Mesendoderm (in vitro differentiated cells): ENCODE data around the gene PIRT.

Source experiments
- DNase-seq: peaks from one replicate; pipeline ENCODE4 v3.0.0; 2013
- H2AK5ac ChIP-seq: 2 replicates; pipeline ENCODE4 v1.6.1; 2013; ENCODE audit warnings: low read length, inconsistent platforms
- H2BK120ac ChIP-seq: 2 replicates; pipeline ENCODE4 v1.6.1; 2013; ENCODE audit warnings: low read depth, mild to moderate bottlenecking, low read length, moderate library complexity, mixed read lengths
- H2BK15ac ChIP-seq: replicated peaks from 2 replicates; pipeline ENCODE4 v1.6.1; 2013; ENCODE audit warnings: low read depth, mild to moderate bottlenecking, moderate library complexity
- H2BK5ac ChIP-seq: 2 replicates; pipeline ENCODE4 v1.6.1; 2013; ENCODE audit warnings: low read length, inconsistent platforms
- H3K18ac ChIP-seq: 2 replicates; pipeline ENCODE4 v1.6.1; 2013; ENCODE audit warnings: mild to moderate bottlenecking, low read length, mixed read lengths
- H3K23ac ChIP-seq: one replicate; pipeline ENCODE4 v1.6.1; 2013; ENCODE audit warnings: low read length
- H3K27ac ChIP-seq: 2 replicates; pipeline ENCODE4 v1.5.1; 2013; ENCODE audit warnings: low read depth, mild to moderate bottlenecking, inconsistent platforms, low read length, moderate library complexity
- H3K27me3 ChIP-seq: 2 replicates; pipeline ENCODE4 v1.6.1; 2013; ENCODE audit warnings: low read length, control low read depth, mild to moderate bottlenecking, inconsistent platforms; ENCODE audit not compliant: insufficient read depth, poor library complexity
- H3K36me3 ChIP-seq: 2 replicates; pipeline ENCODE4 v1.6.1; 2013; ENCODE audit warnings: low read length, inconsistent platforms; ENCODE audit not compliant: control insufficient read depth, insufficient read depth
- H3K4ac ChIP-seq: one replicate; pipeline ENCODE4 v1.6.1; 2013; ENCODE audit warnings: low read depth, mild to moderate bottlenecking, low read length, moderate library complexity
- H3K4me1 ChIP-seq: 2 replicates; pipeline ENCODE4 v1.6.1; 2013; ENCODE audit warnings: low read depth, low read length, inconsistent platforms; ENCODE audit not compliant: control insufficient read depth
- H3K4me2 ChIP-seq: 2 replicates; pipeline ENCODE4 v1.6.1; 2013; ENCODE audit warnings: low read length
- H3K4me3 ChIP-seq: 2 replicates; pipeline ENCODE4 v1.5.1; 2013; ENCODE audit warnings: mild to moderate bottlenecking, low read length
- H3K56ac ChIP-seq: one replicate; pipeline ENCODE4 v1.6.1; 2013; ENCODE audit warnings: low read length
- H3K79me1 ChIP-seq: 2 replicates; pipeline ENCODE4 v1.6.1; 2013; ENCODE audit warnings: low read length, inconsistent platforms
- H3K79me2 ChIP-seq: 2 replicates; pipeline ENCODE4 v1.6.1; 2013; ENCODE audit warnings: mild to moderate bottlenecking, low read length; ENCODE audit not compliant: control insufficient read depth, insufficient read depth
- H3K9ac ChIP-seq: 2 replicates; pipeline ENCODE4 v1.6.1; 2013; ENCODE audit warnings: low read length, inconsistent platforms
- H4K5ac ChIP-seq: one replicate; pipeline ENCODE4 v1.6.1; 2013; ENCODE audit warnings: low read length
- H4K8ac ChIP-seq: one replicate; pipeline ENCODE4 v1.6.1; 2013; ENCODE audit warnings: low read depth, mild to moderate bottlenecking, control low read depth, low read length, moderate library complexity
- WGBS: extraction: QIAGEN DNeasy Blood & Tissue Kit; methylation state at CpG from one replicate; pipeline ENCODE4 v1.1.7; 2013; ENCODE audit warnings: low lambda C conversion rate, missing lambda C conversion rate; ENCODE audit not compliant: insufficient coverage; ENCODE audit errors: extremely low coverage; 5-methylcytosine and 5-hydroxymethylcytosine counted together

Gene PIRT

DNA sequence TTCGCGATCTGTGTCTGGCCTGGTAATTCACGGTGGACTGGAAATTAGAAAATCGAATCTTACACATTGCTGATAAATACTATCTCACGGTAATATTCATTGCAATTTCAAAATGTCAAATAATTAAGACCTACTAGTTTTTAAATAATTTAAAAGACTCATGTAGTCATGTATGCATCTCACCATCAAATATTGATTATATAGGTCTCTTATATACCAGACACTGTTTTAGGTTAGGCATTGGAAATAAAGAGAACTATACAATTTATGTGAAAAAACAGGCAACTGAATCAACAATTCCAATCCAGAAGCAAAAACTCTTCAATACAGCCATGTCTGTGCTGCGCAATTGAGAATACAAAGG lies 7.5 kb upstream of the PIRT start:
- H3K4ac ChIP-seq = no peak overlapping the region
- H3K36me3 ChIP-seq = no peaks in the 10 kb centered on the region
- H2AK5ac ChIP-seq = no peak overlapping the region
- H2BK15ac ChIP-seq = no peak overlapping the region
- H4K5ac ChIP-seq = no peak overlapping the region
- WGBS = no CpG with 5 or more reads among the region's 6 CpGs
- H3K27me3 ChIP-seq = no peaks in the 10 kb centered on the region
- H4K8ac ChIP-seq = no peak overlapping the region
- no peak overlapping the region for H2BK5ac ChIP-seq
- H3K9ac ChIP-seq = no peak overlapping the region
- H2BK120ac ChIP-seq = no peak overlapping the region
- peaks cover 7% of the 10 kb centered on the region for H3K4me1 ChIP-seq
- H3K56ac ChIP-seq = no peak overlapping the region
- H3K23ac ChIP-seq = no peak overlapping the region
- no peak overlapping the region for H3K18ac ChIP-seq
- DNase-seq = no peak
- H3K27ac ChIP-seq = no peak overlapping the region
- no peak overlapping the region for H3K4me3 ChIP-seq
- no peaks in the 10 kb centered on the region for H3K79me1 ChIP-seq
- H3K4me2 ChIP-seq = no peak overlapping the region
- H3K79me2 ChIP-seq = no peaks in the 10 kb centered on the region

DNA sequence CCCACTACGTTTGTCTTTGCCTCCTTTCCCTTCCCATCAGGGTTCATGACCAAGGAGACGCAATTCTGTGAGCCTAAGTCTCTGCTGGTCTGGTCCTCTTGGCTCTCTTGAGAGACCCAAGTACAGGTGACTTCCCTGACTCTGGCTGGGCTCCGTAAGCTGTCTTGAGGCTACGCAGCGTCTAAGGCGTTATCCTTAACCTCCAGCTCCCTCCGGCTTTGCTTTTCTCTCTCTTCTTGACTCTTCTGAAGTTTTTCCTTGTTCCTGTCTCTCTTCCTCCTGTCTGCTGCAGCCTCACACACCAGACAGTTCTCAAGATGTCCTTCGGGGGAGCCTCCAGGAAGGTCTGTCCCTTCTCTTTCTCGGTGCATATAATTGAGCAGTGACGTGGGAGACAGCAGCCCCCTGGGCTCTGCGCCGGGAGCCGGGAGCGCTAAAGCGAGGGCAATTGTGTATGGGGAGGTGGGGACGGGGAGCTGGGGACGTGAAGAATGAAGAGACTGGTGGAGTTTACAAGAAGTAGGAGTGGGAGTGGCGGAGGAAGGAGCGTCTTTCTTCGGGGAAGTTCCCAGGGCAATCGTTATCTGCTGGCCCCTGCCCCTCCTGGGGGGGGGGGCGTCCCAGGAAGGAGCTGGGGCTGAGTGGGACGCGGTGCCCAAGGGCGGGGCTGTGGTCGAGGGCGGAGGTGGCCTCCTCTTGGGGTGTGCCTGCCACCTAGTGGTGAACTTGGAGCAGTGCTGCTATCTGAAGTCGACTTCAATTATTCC lies 6.9 kb upstream of the PIRT start:
- no peak overlapping the region for H2BK120ac ChIP-seq
- peak overlapping the region; percentile 71 for H3K9ac ChIP-seq
- peak overlapping the region; percentile 58 for H3K4me3 ChIP-seq
- H4K8ac ChIP-seq = no peak overlapping the region
- no peak overlapping the region for H3K23ac ChIP-seq
- no peak overlapping the region for H2BK5ac ChIP-seq
- no peak overlapping the region for H3K27ac ChIP-seq
- H3K4me1 ChIP-seq = peaks cover 7% of the 10 kb centered on the region
- no peak overlapping the region for H2BK15ac ChIP-seq
- no CpG with 5 or more reads among the region's 28 CpGs for WGBS
- H3K27me3 ChIP-seq = no peaks in the 10 kb centered on the region
- H2AK5ac ChIP-seq = no peak overlapping the region
- no peaks in the 10 kb centered on the region for H3K79me2 ChIP-seq
- peak overlapping the region; percentile 86 for H3K56ac ChIP-seq
- no peak overlapping the region for H3K4ac ChIP-seq
- no peak overlapping the region for H4K5ac ChIP-seq
- no peak overlapping the region for H3K18ac ChIP-seq
- H3K4me2 ChIP-seq = peak overlapping the region; percentile 98
- H3K79me1 ChIP-seq = no peaks in the 10 kb centered on the region
- no peaks in the 10 kb centered on the region for H3K36me3 ChIP-seq
- peak; percentile 83 for DNase-seq

DNA sequence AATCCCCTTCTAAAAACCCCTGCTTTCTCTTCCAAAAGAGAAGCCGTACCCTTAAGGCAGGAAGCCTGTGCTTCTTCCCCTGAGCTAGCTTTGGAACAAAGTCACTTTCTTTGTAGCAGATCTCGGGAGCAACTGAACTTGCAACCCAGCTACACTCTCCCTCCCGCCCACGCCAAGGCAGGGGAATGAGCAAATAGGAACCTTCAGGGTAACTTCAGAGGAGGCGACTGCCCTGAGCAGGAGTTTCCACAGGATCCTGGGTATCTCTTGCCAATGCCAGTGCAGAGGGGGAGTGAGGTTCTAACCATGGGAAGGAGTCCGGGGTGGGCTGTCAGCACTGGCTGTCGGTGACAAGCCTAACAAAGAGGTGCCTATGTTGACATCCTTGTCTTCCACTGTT lies 5.9 kb upstream of the PIRT start:
- peak; percentile 39 for DNase-seq
- no CpG with 5 or more reads among the region's 7 CpGs for whole genome bisulfite sequencing
- H3K4me1 ChIP-seq = peaks cover 7% of the 10 kb centered on the region

DNA sequence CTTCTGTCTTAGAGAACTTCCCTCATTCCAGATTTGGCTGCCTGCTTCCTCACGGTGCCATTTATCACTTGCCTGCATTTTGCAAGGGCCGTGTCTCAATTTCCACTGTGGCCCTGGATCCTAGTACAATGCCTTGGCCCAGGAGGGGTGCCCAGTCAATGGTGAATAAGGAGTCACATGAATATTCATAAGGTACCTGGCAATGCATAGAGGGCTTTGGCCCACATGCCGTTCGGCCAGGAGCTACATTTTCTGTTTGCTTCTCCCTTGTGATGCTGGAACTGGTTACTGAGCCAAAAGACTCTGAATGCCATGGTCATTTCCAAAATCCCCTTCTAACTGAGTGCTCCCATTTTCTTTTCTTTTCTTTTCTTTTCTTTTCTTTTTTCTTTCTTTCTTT lies 4.8 kb upstream of the PIRT start:
- no peak overlapping the region for H3K4me2 ChIP-seq
- H3K18ac ChIP-seq = no peak overlapping the region
- H3K79me2 ChIP-seq = no peaks in the 10 kb centered on the region
- H3K27ac ChIP-seq = no peak overlapping the region
- H3K56ac ChIP-seq = peak overlapping the region; percentile 5
- no peak overlapping the region for H4K5ac ChIP-seq
- H2BK15ac ChIP-seq = no peak overlapping the region
- H3K9ac ChIP-seq = no peak overlapping the region
- no peak overlapping the region for H2BK120ac ChIP-seq
- H3K79me1 ChIP-seq = no peaks in the 10 kb centered on the region
- no peaks in the 10 kb centered on the region for H3K36me3 ChIP-seq
- peaks cover 7% of the 10 kb centered on the region for H3K4me1 ChIP-seq
- no peak overlapping the region for H2AK5ac ChIP-seq
- no peak overlapping the region for H3K23ac ChIP-seq
- H4K8ac ChIP-seq = no peak overlapping the region
- no peak overlapping the region for H3K4me3 ChIP-seq
- H3K4ac ChIP-seq = no peak overlapping the region
- H3K27me3 ChIP-seq = no peaks in the 10 kb centered on the region
- no peak overlapping the region for H2BK5ac ChIP-seq
- WGBS = no CpG with 5 or more reads among the region's 4 CpGs
- DNase-seq = no peak

More for the DNA sequence above, 5.9 kb upstream of the PIRT start:
- no peak overlapping the region for H2BK5ac ChIP-seq
- no peaks in the 10 kb centered on the region for H3K79me2 ChIP-seq
- no peak overlapping the region for H3K27ac ChIP-seq
- H4K8ac ChIP-seq = no peak overlapping the region
- H3K9ac ChIP-seq = no peak overlapping the region
- H2BK120ac ChIP-seq = no peak overlapping the region
- H3K36me3 ChIP-seq = no peaks in the 10 kb centered on the region
- H3K27me3 ChIP-seq = no peaks in the 10 kb centered on the region
- no peak overlapping the region for H2BK15ac ChIP-seq
- peak overlapping the region; percentile 42 for H3K56ac ChIP-seq
- H3K4ac ChIP-seq = no peak overlapping the region
- H2AK5ac ChIP-seq = no peak overlapping the region
- H4K5ac ChIP-seq = no peak overlapping the region
- no peak overlapping the region for H3K4me3 ChIP-seq
- H3K23ac ChIP-seq = no peak overlapping the region
- H3K18ac ChIP-seq = no peak overlapping the region
- H3K79me1 ChIP-seq = no peaks in the 10 kb centered on the region
- H3K4me2 ChIP-seq = peak overlapping the region; percentile 20

DNA sequence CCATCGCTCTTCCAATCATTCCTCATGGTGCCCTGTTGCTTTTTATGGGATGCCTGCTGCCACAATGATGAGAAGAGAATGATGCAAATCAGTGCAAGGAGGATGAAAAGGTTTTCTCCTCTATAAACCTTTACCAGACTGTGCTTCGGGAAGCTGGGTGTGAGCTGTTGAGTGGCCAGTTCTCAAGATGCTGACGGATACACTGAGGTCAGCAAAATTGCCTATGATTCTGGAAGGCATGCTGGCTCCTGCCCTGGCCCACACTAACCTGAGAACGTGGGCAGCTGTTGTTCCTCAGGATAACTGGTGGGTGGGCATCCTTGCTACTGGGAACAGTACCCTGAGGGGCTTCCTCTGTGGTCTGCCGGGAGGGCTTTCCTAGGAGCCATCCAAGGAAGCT lies 795 bp upstream of the PIRT start:
- Histone ChIP-seq H3K18ac (no peak overlapping the region), H3K79me2 (no peaks in the 10 kb centered on the region), H2AK5ac (no peak overlapping the region), H3K4me1 (peaks cover 1% of the 10 kb centered on the region), H3K9ac (no peak overlapping the region), H2BK5ac (no peak overlapping the region), H3K4ac (no peak overlapping the region), H3K27me3 (no peaks in the 10 kb centered on the region), H3K79me1 (no peaks in the 10 kb centered on the region), H2BK120ac (no peak overlapping the region), H3K56ac (no peak overlapping the region), H3K4me2 (no peak overlapping the region), H3K4me3 (no peak overlapping the region), H4K5ac (no peak overlapping the region), H3K36me3 (no peaks in the 10 kb centered on the region), H4K8ac (no peak overlapping the region), H3K27ac (no peak overlapping the region), H3K23ac (no peak overlapping the region), H2BK15ac (no peak overlapping the region)
- DNase-seq = no peak
- WGBS = no CpG with 5 or more reads among the region's 5 CpGs
